Endothelial cell of umbilical vein (primary cell): ENCODE results near the gene AMIGO1.
A peak's percentile ranks its signal among the peaks of the same experiment; 100 is the strongest.

ENCODE experiments used
- EZH2 ChIP-seq: IDR thresholded peaks from 2 replicates; pipeline ENCODE4 v1.6.1; 2012; ENCODE audit warnings: borderline replicate concordance, low read depth, mild to moderate bottlenecking, moderate library complexity, low read length, inconsistent platforms; ENCODE audit not compliant: severe bottlenecking
- FOS ChIP-seq: IDR thresholded peaks from 2 replicates; pipeline ENCODE4 v1.6.1; 2011; ENCODE audit warnings: mild to moderate bottlenecking, low read length, moderate library complexity, borderline replicate concordance; ENCODE audit not compliant: insufficient read depth
- GATA2 ChIP-seq: IDR thresholded peaks from 2 replicates; pipeline ENCODE4 v1.7.0; 2011; ENCODE audit warnings: low read depth, mild to moderate bottlenecking, moderate library complexity, mixed read lengths, low read length; ENCODE audit not compliant: insufficient read length, insufficient read depth
- JUN ChIP-seq: IDR thresholded peaks from 2 replicates; pipeline ENCODE4 v1.6.1; 2011; ENCODE audit warnings: borderline replicate concordance, low read depth; ENCODE audit not compliant: insufficient read length, insufficient read depth
- MYC ChIP-seq: IDR thresholded peaks from one replicate; pipeline ENCODE4 v1.6.1; 2011; ENCODE audit warnings: mild to moderate bottlenecking, low read depth, low read length
- POLR2A ChIP-seq: IDR thresholded peaks from 2 replicates; pipeline ENCODE4 v1.6.1; 2012; ENCODE audit warnings: low read depth, mild to moderate bottlenecking, control low read depth, low read length
- POLR2AphosphoS5 ChIP-seq: IDR thresholded peaks from 2 replicates; pipeline ENCODE4 v1.6.1; 2012; ENCODE audit warnings: low read depth, mild to moderate bottlenecking, control low read depth, low read length, moderate library complexity; ENCODE audit not compliant: insufficient read depth
- TF ChIP-seq, protein P1 (sequence below), 2 donors: IDR thresholded peaks; 1 replicate in 1 of 2; 2 replicates in 1 of 2; pipeline ENCODE4 v1.5.1; 2011; ENCODE audit warnings: low read length in 2 of 2, mild to moderate bottlenecking in 2 of 2, moderate library complexity in 2 of 2, control low read depth in 1 of 2, inconsistent platforms in 1 of 2, low read depth in 1 of 2; ENCODE audit not compliant: insufficient read depth in 1 of 2; ENCODE audit errors: extremely low read depth in 1 of 2
- TF ChIP-seq, protein P2 (sequence below): IDR thresholded peaks from 2 replicates; pipeline ENCODE4 v1.6.1; 2011; ENCODE audit not compliant: insufficient read depth, insufficient read length

DNA sequence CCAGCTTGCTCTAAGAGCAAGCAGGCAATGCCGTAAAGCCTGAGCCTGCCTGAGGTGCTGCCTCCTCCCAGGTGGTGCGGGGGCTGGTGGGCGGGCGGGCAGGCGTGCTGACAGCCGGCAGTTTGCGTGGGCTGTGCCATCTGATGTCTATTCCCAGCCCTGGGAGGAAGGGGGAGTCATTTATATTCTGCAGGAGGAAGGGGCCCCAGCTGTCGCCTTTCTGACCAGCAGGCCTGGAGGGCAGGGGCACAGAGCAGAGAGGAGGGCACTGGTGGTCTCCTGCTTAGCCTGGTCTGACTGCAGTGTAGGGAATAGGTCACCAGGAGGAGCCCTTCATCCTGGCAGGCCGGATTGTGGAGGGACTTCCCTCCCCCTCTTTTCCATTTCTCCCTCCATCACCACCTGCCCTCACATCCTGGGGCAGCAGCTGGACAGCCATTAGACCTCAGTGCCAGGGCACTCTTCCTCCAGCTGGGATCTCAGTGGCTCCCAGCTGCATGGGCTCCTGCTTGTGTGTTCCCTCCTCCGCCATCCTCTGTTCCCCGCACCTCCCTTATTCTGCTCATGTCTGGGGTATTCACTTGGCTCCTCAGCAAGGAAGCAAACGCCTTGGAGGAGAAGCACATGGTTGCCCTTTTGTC lies 11.2 kb downstream of the AMIGO1 start:
- TF ChIP-seq POLR2A (no peak), POLR2AphosphoS5 (no peak), EZH2 (no peak), GATA2 (no peak), FOS (no peak), JUN (no peak), MYC (no peak)
- TF ChIP-seq, protein P1, sequence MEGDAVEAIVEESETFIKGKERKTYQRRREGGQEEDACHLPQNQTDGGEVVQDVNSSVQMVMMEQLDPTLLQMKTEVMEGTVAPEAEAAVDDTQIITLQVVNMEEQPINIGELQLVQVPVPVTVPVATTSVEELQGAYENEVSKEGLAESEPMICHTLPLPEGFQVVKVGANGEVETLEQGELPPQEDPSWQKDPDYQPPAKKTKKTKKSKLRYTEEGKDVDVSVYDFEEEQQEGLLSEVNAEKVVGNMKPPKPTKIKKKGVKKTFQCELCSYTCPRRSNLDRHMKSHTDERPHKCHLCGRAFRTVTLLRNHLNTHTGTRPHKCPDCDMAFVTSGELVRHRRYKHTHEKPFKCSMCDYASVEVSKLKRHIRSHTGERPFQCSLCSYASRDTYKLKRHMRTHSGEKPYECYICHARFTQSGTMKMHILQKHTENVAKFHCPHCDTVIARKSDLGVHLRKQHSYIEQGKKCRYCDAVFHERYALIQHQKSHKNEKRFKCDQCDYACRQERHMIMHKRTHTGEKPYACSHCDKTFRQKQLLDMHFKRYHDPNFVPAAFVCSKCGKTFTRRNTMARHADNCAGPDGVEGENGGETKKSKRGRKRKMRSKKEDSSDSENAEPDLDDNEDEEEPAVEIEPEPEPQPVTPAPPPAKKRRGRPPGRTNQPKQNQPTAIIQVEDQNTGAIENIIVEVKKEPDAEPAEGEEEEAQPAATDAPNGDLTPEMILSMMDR (IDR thresholded peaks at IDR 0.05; ENCODE audit: extremely low read depth in 1 of 2, insufficient read depth in 1 of 2, low read depth in 1 of 2, low read length in 2 of 2), result peak; percentile 44 to 73
- TF ChIP-seq, protein P2, sequence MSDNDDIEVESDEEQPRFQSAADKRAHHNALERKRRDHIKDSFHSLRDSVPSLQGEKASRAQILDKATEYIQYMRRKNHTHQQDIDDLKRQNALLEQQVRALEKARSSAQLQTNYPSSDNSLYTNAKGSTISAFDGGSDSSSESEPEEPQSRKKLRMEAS, result no peak
